Body of pancreas (tissue), 4 donors: ENCODE measurements around the gene RNMT. TPM values are rescaled to one million over a fixed set of nuclear protein-coding genes. Genes with fewer than 3 reads are reported as not detected.

ENCODE experiments used
- ATAC-seq: fragments of 150-250 bp; one replicate; pipeline ENCODE4 v1.9.1; 2016
- DNase-seq, 4 donors: peaks; one replicate each; pipeline ENCODE4 v3.0.0-alpha.2; 2019
- H3K27ac ChIP-seq, 4 donors: fragments of 200-600 bp; sonication (generic); 1 replicate in 3 of 4; 2 replicates in 1 of 4; pipeline versions ENCODE4 v1.5.1 to v1.6.1; 2016 to 2019; ENCODE audit warnings: mild to moderate bottlenecking in 1 of 4, mixed read lengths in 1 of 4, moderate library complexity in 1 of 4
- H3K27me3 ChIP-seq, 2 donors: fragments of 200-600 bp; sonication (generic); one replicate each; pipeline ENCODE4 v1.6.0; 2016; ENCODE audit warnings: mild to moderate bottlenecking in 1 of 2
- H3K36me3 ChIP-seq, 2 donors: fragments of 200-600 bp; sonication (generic); replicated peaks in 1 of 2; 2 replicates each; pipeline ENCODE4 v1.5.1; 2016; ENCODE audit warnings: low read depth in 2 of 2; ENCODE audit not compliant: insufficient read depth in 1 of 2
- H3K4me1 ChIP-seq: fragments of 200-600 bp; sonication (generic); one replicate; pipeline ENCODE4 v1.6.0; 2016
- H3K4me3 ChIP-seq, 2 donors: fragments of 200-600 bp; sonication (generic); 1 replicate in 1 of 2; 2 replicates in 1 of 2; pipeline ENCODE4 v1.5.1; 2016 to 2019
- H3K9me3 ChIP-seq, 3 donors: fragments of 200-600 bp; sonication (generic); 1 replicate in 2 of 3; 2 replicates in 1 of 3; pipeline ENCODE4 v1.5.1; 2016
- CTCF ChIP-seq, 7 experiments: fragments of 450-650 bp in 4 of 7; fragments of 200-600 bp in 3 of 7; sonication (generic) in 3 of 7; IDR thresholded peaks; one replicate each; pipeline ENCODE4 v1.5.1; 2016 to 2019; ENCODE audit warnings: antibody characterized with exemption in 7 of 7
- POLR2A ChIP-seq, 3 donors: fragments of 450-650 bp; IDR thresholded peaks; one replicate each; pipeline ENCODE4 v1.6.1; 2016; ENCODE audit warnings: antibody characterized with exemption in 3 of 3, mild to moderate bottlenecking in 2 of 3
- WGBS, 2 donors: methylation state at CpG; one replicate each; pipeline ENCODE4 v1.1.5; 2017; 5-methylcytosine and 5-hydroxymethylcytosine counted together
- intact Hi-C: fragments of 100-400 bp; cut with DNase I; formaldehyde crosslinking; loops from one replicate; pipeline ENCODE4 v1.15.1; 2023
- total RNA-seq, 2 donors: library from RNA; depleted of rRNA; stranded (reverse); fragments of >200 nt; gene quantifications; one replicate each; pipeline ENCODE4 v1.1.0, GENCODE V29; 2016

The RNMT gene
- total RNA-seq, 2 donors from 2014 or later, result 10.9 to 15.3 TPM

- Histone ChIP-seq H3K4me3 (no peak overlapping the region), H3K27ac (no peak overlapping the region), H3K9me3 (no peaks in the 10 kb centered on the region), H3K36me3 (no peaks in the 10 kb centered on the region), H3K4me1 (peaks cover 4% of the 10 kb centered on the region), H3K27me3 (no peaks in the 10 kb centered on the region)
- TF ChIP-seq CTCF (IDR thresholded peaks at IDR 0.05) (no peak), POLR2A (IDR thresholded peaks at IDR 0.05) (no peak)
- WGBS, 2 donors, result 88 to 97% methylated on average over 6 of the region's 6 CpGs
- no peak for ATAC-seq
- no peak for DNase-seq
- intact Hi-C loops, result no loop called here
Measured at GRCh38 chr18:13710414-13710831, 16.1 kb upstream of the RNMT start.

- Histone ChIP-seq H3K4me1 (peaks cover 4% of the 10 kb centered on the region), H3K27me3 (no peaks in the 10 kb centered on the region), H3K36me3 (no peaks in the 10 kb centered on the region), H3K4me3 (no peak overlapping the region), H3K27ac (no peak overlapping the region), H3K9me3 (no peaks in the 10 kb centered on the region)
- DNase-seq, result no peak
- intact Hi-C loops, result no loop called here
- no peak for TF ChIP-seq POLR2A (IDR thresholded peaks at IDR 0.05)
- no peak for TF ChIP-seq CTCF (IDR thresholded peaks at IDR 0.05)
- ATAC-seq, result no peak
- whole genome bisulfite sequencing, 2 donors, result 83% methylated on average over 8 of the region's 8 CpGs
Measured at GRCh38 chr18:13712400-13713131, 13.9 kb upstream of the RNMT start.

- Histone ChIP-seq H3K36me3 (no peaks in the 10 kb centered on the region), H3K4me1 (peaks cover 4% of the 10 kb centered on the region), H3K27ac (no peak overlapping the region), H3K27me3 (no peaks in the 10 kb centered on the region), H3K9me3 (no peaks in the 10 kb centered on the region), H3K4me3 (no peak overlapping the region)
- WGBS, 2 donors, result 74 to 75% methylated on average over 8 of the region's 8 CpGs
- intact Hi-C loops, result no loop called here
- no peak for DNase-seq
- no peak for ATAC-seq
- TF ChIP-seq POLR2A (IDR thresholded peaks at IDR 0.05) (no peak), CTCF (IDR thresholded peaks at IDR 0.05) (no peak)
Measured at GRCh38 chr18:13713455-13714055, 12.9 kb upstream of the RNMT start.

- DNase-seq (no peak), ATAC-seq (no peak)
- Histone ChIP-seq H3K27ac (no peak overlapping the region), H3K9me3 (no peaks in the 10 kb centered on the region), H3K27me3 (no peaks in the 10 kb centered on the region), H3K4me1 (peaks cover 4% of the 10 kb centered on the region), H3K36me3 (no peaks in the 10 kb centered on the region), H3K4me3 (no peak overlapping the region)
- intact Hi-C loops, result no loop called here
- no peak for TF ChIP-seq POLR2A (IDR thresholded peaks at IDR 0.05)
- no peak for TF ChIP-seq CTCF (IDR thresholded peaks at IDR 0.05)
- 84 to 98% methylated on average over 2 of the region's 2 CpGs for WGBS, 2 donors
Measured at GRCh38 chr18:13715330-13715729, 11.1 kb upstream of the RNMT start.

GRCh38 chr18:13716916-13717315, 9.6 kb upstream of the RNMT start:
- Histone ChIP-seq H3K27ac (no peak overlapping the region), H3K27me3 (no peaks in the 10 kb centered on the region), H3K36me3 (no peaks in the 10 kb centered on the region), H3K4me1 (peaks cover 4% of the 10 kb centered on the region), H3K4me3 (no peak overlapping the region), H3K9me3 (no peaks in the 10 kb centered on the region)
- 84 to 86% methylated on average over 4 of the region's 4 CpGs for WGBS, 2 donors
- no peak for ATAC-seq
- no peak for TF ChIP-seq POLR2A (IDR thresholded peaks at IDR 0.05)
- TF ChIP-seq CTCF (IDR thresholded peaks at IDR 0.05), result no peak
- intact Hi-C loops, result no loop called here
- no peak for DNase-seq
